C4-2B (cell line): Measurements from ENCODE around the gene NF1.
"Not testable (repeated sequence)": the region's sequence is repeated elsewhere in the genome, so short reads cannot be mapped to it uniquely, and the experiment has no call there.

Experiments
- CTCF ChIP-seq: fragments of 450-650 bp; conservative IDR thresholded peaks from 2 replicates; pipeline ENCODE4 v1.5.1; 2017; ENCODE audit warnings: mild to moderate bottlenecking
- ZFX ChIP-seq: fragments of 450-650 bp; IDR thresholded peaks from 2 replicates; pipeline ENCODE4 v1.6.1; 2017

GRCh38 chr17:31262923-31263322 is 168.1 kb downstream of the NF1 start:
- not testable (repeated sequence) for TF ChIP-seq CTCF, ZFX
